Activated CD8-positive, alpha-beta T cell treated with anti-CD3 and anti-CD28 coated beads for 36 hours (primary cell): Measurements from ENCODE around the gene ASF1B. TPM values are rescaled to one million over a fixed set of nuclear protein-coding genes. Genes with fewer than 3 reads are reported as not detected.

Experiments
- ATAC-seq: fragments of 200-7000 bp; cut with Tn5 transposase; one replicate; pipeline ENCODE4 v1.10.0; 2021; ENCODE audit warnings: mild to moderate bottlenecking, moderate library complexity
- CTCF ChIA-PET: fragments of 350-600 bp; sonication (Branson Sonifier 250); formaldehyde crosslinking; loops from one replicate; lab custom pipeline; 2021; ENCODE audit warnings: antibody characterized with exemption; lab: Charles Lee
- POLR2A ChIA-PET: fragments of 350-600 bp; sonication (Branson Sonifier 250); formaldehyde crosslinking; loops from one replicate; lab custom pipeline; 2021; ENCODE audit warnings: antibody characterized with exemption; lab: Charles Lee
- DNase-seq: peaks from one replicate; pipeline ENCODE4 v3.0.0-alpha.2; 2020
- H3K27ac Mint-ChIP-seq: one replicate; pipeline ENCODE4 v1.8.0; 2021; ENCODE audit warnings: mild to moderate bottlenecking, mixed read lengths
- H3K27me3 Mint-ChIP-seq: one replicate; pipeline ENCODE4 v1.8.0; 2021; ENCODE audit warnings: mixed read lengths
- H3K36me3 Mint-ChIP-seq: one replicate; pipeline ENCODE4 v1.8.0; 2021; ENCODE audit warnings: low read depth, mixed read lengths
- H3K4me1 Mint-ChIP-seq: one replicate; pipeline ENCODE4 v1.8.0; 2021; ENCODE audit warnings: low read depth, mixed read lengths
- H3K4me3 Mint-ChIP-seq: one replicate; pipeline ENCODE4 v1.8.0; 2021; ENCODE audit warnings: mild to moderate bottlenecking, moderate library complexity, mixed read lengths
- H3K9me3 Mint-ChIP-seq: one replicate; pipeline ENCODE4 v1.8.0; 2021; ENCODE audit warnings: mixed read lengths
- intact Hi-C: fragments of 100-400 bp; cut with micrococcal nuclease; formaldehyde crosslinking; loops from one replicate; pipeline ENCODE4 v1.10.0; 2022
- total RNA-seq, 2 experiments: library from RNA; stranded (reverse); gene quantifications; one replicate each; pipeline ENCODE4 v1.2.3, GENCODE V29; 2021
- TF ChIP-seq, protein P1 (sequence below): fragments of 200-600 bp; IDR thresholded peaks from one replicate; pipeline ENCODE4 v1.8.0; 2022; ENCODE audit warnings: antibody characterized with exemption, mild to moderate bottlenecking

ASF1B gene
- total RNA-seq, 2 experiments from 2014 or later = 53.5 to 55.3 TPM

DNA sequence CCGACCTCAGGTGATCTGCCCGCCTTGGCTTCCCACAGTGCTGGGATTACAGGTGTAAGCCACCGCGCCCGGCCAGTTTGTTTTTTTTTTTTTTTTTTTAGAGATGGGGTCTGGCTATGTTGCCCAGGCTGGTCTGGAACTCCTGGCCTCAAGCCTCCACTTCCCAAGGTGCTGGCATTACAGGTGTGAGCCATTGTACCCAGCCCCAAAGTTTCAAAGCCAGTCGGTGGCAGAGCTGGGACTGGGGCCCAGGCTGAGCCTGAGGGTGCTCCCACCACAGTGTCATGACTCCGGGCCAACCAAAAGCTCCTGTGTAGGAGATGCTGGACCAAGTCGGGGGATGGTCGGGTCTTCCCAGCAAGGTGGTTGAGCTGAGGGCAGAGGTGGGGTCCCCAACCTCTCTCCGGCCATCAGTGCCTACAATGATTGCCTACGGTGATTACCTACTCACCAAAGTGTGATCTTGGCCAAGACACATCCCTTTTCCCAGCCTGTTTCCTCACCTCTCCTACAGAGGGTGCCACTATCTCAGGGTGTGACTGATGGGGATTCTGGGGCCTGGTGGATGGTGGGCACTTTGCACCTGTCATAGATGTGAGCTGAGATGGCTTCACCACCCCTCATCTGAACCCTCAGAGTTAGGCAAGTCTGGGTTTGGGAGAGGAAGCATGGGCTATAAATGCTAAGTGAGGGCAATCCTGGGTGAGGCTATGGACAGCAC lies 40.0 kb downstream of the ASF1B start:
- Mint-ChIP-seq H3K27ac (no peak overlapping the region), H3K27me3 (no peaks in the 10 kb centered on the region), H3K4me3 (no peak overlapping the region), H3K9me3 (peaks cover 11% of the 10 kb centered on the region), H3K4me1 (peaks cover 10% of the 10 kb centered on the region), H3K36me3 (peaks cover 23% of the 10 kb centered on the region)
- POLR2A ChIA-PET = no interaction called here
- TF ChIP-seq, protein P1, sequence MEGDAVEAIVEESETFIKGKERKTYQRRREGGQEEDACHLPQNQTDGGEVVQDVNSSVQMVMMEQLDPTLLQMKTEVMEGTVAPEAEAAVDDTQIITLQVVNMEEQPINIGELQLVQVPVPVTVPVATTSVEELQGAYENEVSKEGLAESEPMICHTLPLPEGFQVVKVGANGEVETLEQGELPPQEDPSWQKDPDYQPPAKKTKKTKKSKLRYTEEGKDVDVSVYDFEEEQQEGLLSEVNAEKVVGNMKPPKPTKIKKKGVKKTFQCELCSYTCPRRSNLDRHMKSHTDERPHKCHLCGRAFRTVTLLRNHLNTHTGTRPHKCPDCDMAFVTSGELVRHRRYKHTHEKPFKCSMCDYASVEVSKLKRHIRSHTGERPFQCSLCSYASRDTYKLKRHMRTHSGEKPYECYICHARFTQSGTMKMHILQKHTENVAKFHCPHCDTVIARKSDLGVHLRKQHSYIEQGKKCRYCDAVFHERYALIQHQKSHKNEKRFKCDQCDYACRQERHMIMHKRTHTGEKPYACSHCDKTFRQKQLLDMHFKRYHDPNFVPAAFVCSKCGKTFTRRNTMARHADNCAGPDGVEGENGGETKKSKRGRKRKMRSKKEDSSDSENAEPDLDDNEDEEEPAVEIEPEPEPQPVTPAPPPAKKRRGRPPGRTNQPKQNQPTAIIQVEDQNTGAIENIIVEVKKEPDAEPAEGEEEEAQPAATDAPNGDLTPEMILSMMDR = no peak
- no peak for ATAC-seq
- intact Hi-C loops = no loop called here
- CTCF ChIA-PET = interaction anchor here (1.6 to 1.9 kb wide), 2 partner anchors 17 to 19 kb away, joined by 6 to 10 read pairs; no protein-coding TSS in a partner anchor
- no peak for DNase-seq

DNA sequence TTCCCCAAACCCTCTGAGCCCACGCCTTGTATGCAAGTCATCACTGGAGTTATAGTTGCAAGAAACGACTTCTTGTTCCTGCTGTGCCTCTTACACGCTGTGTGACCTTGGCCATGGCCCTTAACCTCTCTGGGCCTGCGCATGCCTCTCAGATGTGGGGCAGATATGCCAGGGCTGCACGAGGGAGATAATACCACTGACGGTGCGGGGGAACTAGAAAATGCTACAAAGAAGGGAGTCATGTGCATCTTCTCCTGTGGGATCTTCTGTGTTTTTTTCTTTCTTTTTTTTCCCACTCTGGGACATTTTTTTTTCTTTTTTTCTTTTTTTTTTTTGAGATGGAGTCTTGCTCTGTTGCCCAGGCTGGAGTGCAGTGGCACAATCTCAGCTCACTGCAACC lies 41.5 kb downstream of the ASF1B start:
- TF ChIP-seq, protein P1 = no peak
- no peak for ATAC-seq
- Mint-ChIP-seq H3K36me3 (peaks cover 23% of the 10 kb centered on the region), H3K4me3 (no peak overlapping the region), H3K9me3 (peaks cover 11% of the 10 kb centered on the region), H3K4me1 (peaks cover 10% of the 10 kb centered on the region), H3K27ac (no peak overlapping the region), H3K27me3 (no peaks in the 10 kb centered on the region)
- no peak for DNase-seq
- POLR2A ChIA-PET = interaction anchor here (0.8 kb wide), 1 partner anchor 41 kb away, joined by 4 read pairs; the partner anchor contains the start of gene ASF1B
- CTCF ChIA-PET = interaction anchor here (3.7 kb wide), 1 partner anchor 19 kb away, joined by 29 read pairs; a partner anchor contains a TSS
- intact Hi-C loops = no loop called here

DNA sequence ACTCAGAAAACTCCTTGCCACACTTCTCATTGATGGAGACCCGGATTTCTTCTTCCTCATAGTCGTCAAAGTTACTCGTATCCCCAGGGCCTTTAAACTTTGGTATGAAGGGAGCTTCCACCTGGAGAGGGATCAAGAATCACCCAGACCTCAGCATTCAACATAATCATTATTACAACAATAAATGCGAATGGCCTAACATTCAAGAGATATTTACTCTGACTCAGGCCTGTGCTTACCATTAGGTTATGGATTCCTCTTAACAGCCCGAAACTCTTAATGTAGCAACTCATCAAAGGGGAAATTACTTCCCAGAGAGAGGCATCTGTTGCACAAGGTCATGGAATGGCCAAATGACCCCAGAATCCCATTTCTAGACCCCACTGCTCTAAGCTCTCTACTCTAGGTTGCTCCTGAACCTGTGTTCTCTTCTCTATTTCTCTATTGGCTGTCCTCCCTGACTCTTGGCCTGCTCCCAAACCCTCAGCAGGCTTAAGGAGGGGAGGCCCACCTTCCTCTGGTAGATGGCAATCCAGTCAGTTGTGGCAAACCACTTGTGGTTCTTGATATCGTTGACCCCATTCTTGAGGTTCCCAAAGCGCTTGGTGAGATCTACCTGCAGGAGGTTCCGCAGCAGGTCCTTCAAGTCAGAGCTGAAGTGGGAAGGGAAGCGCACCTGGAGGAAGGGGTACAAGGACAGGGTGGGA lies 43.1 kb downstream of the ASF1B start:
- TF ChIP-seq, protein P1 = no peak
- DNase-seq (no peak), ATAC-seq (no peak)
- POLR2A ChIA-PET = interaction anchor here (1.1 to 1.6 kb wide), 4 partner anchors 12 to 19 kb away, joined by 3 to 5 read pairs (median 4); a partner anchor contains a TSS
- Mint-ChIP-seq H3K27ac (peak overlapping the region; percentile 30), H3K27me3 (no peaks in the 10 kb centered on the region), H3K4me1 (peaks cover 16% of the 10 kb centered on the region), H3K36me3 (peaks cover 32% of the 10 kb centered on the region), H3K9me3 (peaks cover 11% of the 10 kb centered on the region), H3K4me3 (peak overlapping the region; percentile 43)
- intact Hi-C loops = no loop called here
- CTCF ChIA-PET = interaction anchor here (0.7 to 3.7 kb wide), 4 partner anchors 12 to 43 kb away, joined by 3 to 29 read pairs (median 6); partner anchors contain the start of genes ASF1B and MISP3

DNA sequence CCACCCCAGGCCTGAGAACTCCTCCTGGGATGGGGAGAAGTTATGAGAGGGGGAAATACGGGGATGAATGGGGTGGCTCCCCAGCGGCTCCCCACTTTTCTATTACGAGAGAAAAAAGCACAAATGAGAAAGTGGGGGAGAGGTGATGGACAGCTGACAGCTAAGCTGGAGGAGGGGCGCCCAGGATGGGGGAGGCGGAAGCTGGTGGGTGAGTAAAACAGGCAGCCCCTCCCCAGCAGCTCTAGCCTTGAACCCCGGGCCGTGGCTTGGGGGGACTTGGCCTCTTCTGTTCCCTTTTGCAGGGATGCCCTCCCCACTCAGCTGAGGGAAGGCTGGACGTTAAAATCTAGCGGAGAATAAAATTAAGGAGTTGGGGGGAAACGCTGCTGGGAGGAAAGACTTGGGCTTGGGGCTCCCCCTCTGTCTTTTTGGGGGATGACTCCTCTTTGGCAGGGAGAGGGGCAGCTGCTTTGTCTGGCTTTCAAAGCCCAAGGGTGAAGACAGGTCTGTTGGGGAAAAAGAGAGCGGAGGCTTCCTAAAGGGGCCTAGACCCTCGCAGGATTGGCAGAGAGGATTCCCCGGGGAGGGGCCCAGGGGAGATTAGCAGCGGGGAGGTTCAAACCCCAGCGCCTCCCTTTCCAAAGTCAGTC lies 44.5 kb downstream of the ASF1B start:
- CTCF ChIA-PET = interaction anchor here (1.3 to 3.7 kb wide), 4 partner anchors 12 to 45 kb away, joined by 4 to 29 read pairs (median 7); partner anchors contain the start of genes ASF1B and MISP3
- Mint-ChIP-seq H3K9me3 (peaks cover 11% of the 10 kb centered on the region), H3K36me3 (peaks cover 36% of the 10 kb centered on the region), H3K4me3 (peak overlapping the region; percentile 82), H3K4me1 (peaks cover 16% of the 10 kb centered on the region), H3K27me3 (no peaks in the 10 kb centered on the region), H3K27ac (peak overlapping the region; percentile 97)
- DNase-seq = peak; percentile 79
- POLR2A ChIA-PET = interaction anchor here (1.0 to 1.7 kb wide), 6 partner anchors 8 to 29 kb away, joined by 3 to 7 read pairs (median 4); a partner anchor contains a TSS
- intact Hi-C loops = no loop called here
- TF ChIP-seq, protein P1 = no peak
- ATAC-seq = peak; percentile 19
